Posterior vena cava (tissue), 2 donors: ENCODE results near the gene CCDC74B. TPM values are rescaled to one million over a fixed set of nuclear protein-coding genes. Genes with fewer than 3 reads are reported as not detected.
"Not testable (repeated sequence)": the region's sequence is repeated elsewhere in the genome, so short reads cannot be mapped to it uniquely, and the experiment has no call there.

Experiments used
- DNase-seq: peaks from one replicate; pipeline ENCODE4 v3.0.0-alpha.2; 2020; ENCODE audit warnings: low spot score
- intact Hi-C, 2 donors: fragments of 100-400 bp; cut with DNase I; formaldehyde crosslinking; loops; one replicate each; pipeline versions ENCODE4 v1.14.1 to v1.14.2; 2022 to 2023
- total RNA-seq, 2 donors: library from RNA; stranded (reverse); fragmentation: NEBNext Ultra II Directional; extraction: Animal tissue kit (Norgen Biotek cat#: 25700); gene quantifications; one replicate each; pipeline ENCODE4 v1.2.1, GENCODE V29; 2021
- donor health status: DM: yes; HTN: yes; CAD: no.
- donor health status: DM: yes; HTN: yes; CAD: no.

The CCDC74B gene
- total RNA-seq, 2 donors from 2014 or later, result 1.4 to 1.5 TPM

- peak; percentile 82 for DNase-seq
- intact Hi-C loops, result no loop called here
These were observed 10.2 kb upstream of the CCDC74B start for GRCh38 chr2:130154773-130155765.

GRCh38 chr2:130154423-130154770 lies 9.5 kb upstream of the CCDC74B start:
- DNase-seq, result peak; percentile 41
- intact Hi-C loops, result not testable (repeated sequence)

GRCh38 chr2:130153721-130154422 lies 9.0 kb upstream of the CCDC74B start:
- peak; percentile 60 for DNase-seq
- intact Hi-C loops, result not testable (repeated sequence)

- DNase-seq, result peak; percentile 64
- intact Hi-C loops, result no loop called here
These were observed 8.1 kb upstream of the CCDC74B start for GRCh38 chr2:130152816-130153595.

- intact Hi-C loops, result not testable (repeated sequence)
- DNase-seq, result peak; percentile 71
These were observed 7.4 kb upstream of the CCDC74B start for GRCh38 chr2:130152136-130152815.

GRCh38 chr2:130151145-130151512 lies 6.2 kb upstream of the CCDC74B start:
- intact Hi-C loops, result not testable (repeated sequence)
- peak; percentile 40 for DNase-seq

- DNase-seq, result peak; percentile 51
- intact Hi-C loops, result no loop called here
These were observed 5.6 kb upstream of the CCDC74B start for GRCh38 chr2:130150181-130151144.

- peak; percentile 5 for DNase-seq
- intact Hi-C loops, result not testable (repeated sequence)
These were observed 3.6 kb upstream of the CCDC74B start for GRCh38 chr2:130148515-130148914.

GRCh38 chr2:130143266-130144039 lies 1.5 kb downstream of the CCDC74B start:
- DNase-seq, result peak; percentile 48

GRCh38 chr2:130142396-130143265 lies 2.3 kb downstream of the CCDC74B start:
- peak; percentile 47 for DNase-seq
- intact Hi-C loops, result not testable (repeated sequence)

More at GRCh38 chr2:130143266-130144039, 1.5 kb downstream of the CCDC74B start:
- intact Hi-C loops, result not testable (repeated sequence)

- DNase-seq, result peak; percentile 32
- intact Hi-C loops, result not testable (repeated sequence)
These were observed 3.1 kb downstream of the CCDC74B start for GRCh38 chr2:130141645-130142370.

GRCh38 chr2:130141002-130141401 lies 3.9 kb downstream of the CCDC74B start:
- intact Hi-C loops, DNase-seq: not testable (repeated sequence)

- intact Hi-C loops, result not testable (repeated sequence)
- peak; percentile 53 for DNase-seq
These were observed 4.4 kb downstream of the CCDC74B start for GRCh38 chr2:130140516-130140915.

- intact Hi-C loops, result not testable (repeated sequence)
- DNase-seq, result peak; percentile 76
These were observed 5.3 kb downstream of the CCDC74B start for GRCh38 chr2:130139331-130140280.
